Measurements from ENCODE around the gene PAX5.

Gene PAX5

GRCh38 chr9:36964791-36965190 is 69.3 kb downstream of the PAX5 start:
- Histone ChIP-seq H3K4me1 (ENCODE audit: low read depth, poor library complexity, severe bottlenecking) (no peaks in the 10 kb centered on the region), H3K9ac (no peak overlapping the region), H3K79me2 (ENCODE audit: insufficient read depth, low read depth) (no peaks in the 10 kb centered on the region), H3K36me3 (ENCODE audit: insufficient read depth) (no peaks in the 10 kb centered on the region), H4K20me1 (ENCODE audit: insufficient read depth) (no peaks in the 10 kb centered on the region), H2AFZ (ENCODE audit: low read depth) (no peak overlapping the region), H3K4me3 (IDR thresholded peaks at IDR 0.05; ENCODE audit: insufficient read depth, low read depth, low read length) (no peak overlapping the region), H3K4me2 (no peak overlapping the region), H3K27ac (no peak overlapping the region), H3K27me3 (ENCODE audit: insufficient read depth, low read depth) (no peaks in the 10 kb centered on the region)
- TF ChIP-seq, protein P1, sequence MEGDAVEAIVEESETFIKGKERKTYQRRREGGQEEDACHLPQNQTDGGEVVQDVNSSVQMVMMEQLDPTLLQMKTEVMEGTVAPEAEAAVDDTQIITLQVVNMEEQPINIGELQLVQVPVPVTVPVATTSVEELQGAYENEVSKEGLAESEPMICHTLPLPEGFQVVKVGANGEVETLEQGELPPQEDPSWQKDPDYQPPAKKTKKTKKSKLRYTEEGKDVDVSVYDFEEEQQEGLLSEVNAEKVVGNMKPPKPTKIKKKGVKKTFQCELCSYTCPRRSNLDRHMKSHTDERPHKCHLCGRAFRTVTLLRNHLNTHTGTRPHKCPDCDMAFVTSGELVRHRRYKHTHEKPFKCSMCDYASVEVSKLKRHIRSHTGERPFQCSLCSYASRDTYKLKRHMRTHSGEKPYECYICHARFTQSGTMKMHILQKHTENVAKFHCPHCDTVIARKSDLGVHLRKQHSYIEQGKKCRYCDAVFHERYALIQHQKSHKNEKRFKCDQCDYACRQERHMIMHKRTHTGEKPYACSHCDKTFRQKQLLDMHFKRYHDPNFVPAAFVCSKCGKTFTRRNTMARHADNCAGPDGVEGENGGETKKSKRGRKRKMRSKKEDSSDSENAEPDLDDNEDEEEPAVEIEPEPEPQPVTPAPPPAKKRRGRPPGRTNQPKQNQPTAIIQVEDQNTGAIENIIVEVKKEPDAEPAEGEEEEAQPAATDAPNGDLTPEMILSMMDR (conservative IDR thresholded peaks at IDR 0.05; ENCODE audit: low read depth, low read length): no peak

DNA sequence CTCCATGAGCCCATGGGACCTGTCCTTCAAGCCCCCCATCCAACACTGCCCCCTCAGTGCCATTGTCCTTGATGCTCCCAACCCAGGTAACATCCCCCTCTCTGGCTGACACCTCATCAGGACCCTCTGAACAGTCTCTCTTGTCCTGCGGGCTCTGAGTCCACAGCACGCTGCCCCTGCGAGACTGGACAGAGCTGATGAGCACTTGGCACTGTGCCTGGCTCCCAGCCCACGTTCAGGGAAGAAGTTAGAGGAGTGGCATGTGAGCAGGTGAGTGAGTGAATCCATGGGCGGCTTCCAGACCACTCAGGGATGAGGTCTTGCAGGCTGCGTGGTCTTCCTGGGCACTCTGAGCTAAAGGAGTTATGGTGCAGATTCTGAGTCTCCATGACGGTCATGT is 70.7 kb downstream of the PAX5 start:
- TF ChIP-seq, protein P1 (conservative IDR thresholded peaks at IDR 0.05; ENCODE audit: low read depth, low read length): no peak
- no peaks in the 10 kb centered on the region for H3K79me2 ChIP-seq (ENCODE audit: insufficient read depth, low read depth)
- no peak overlapping the region for H2AFZ ChIP-seq (ENCODE audit: low read depth)
- H3K27ac ChIP-seq: no peak overlapping the region
- no peak overlapping the region for H3K9ac ChIP-seq
- no peaks in the 10 kb centered on the region for H3K4me1 ChIP-seq (ENCODE audit: low read depth, poor library complexity, severe bottlenecking)
- no peaks in the 10 kb centered on the region for H4K20me1 ChIP-seq (ENCODE audit: insufficient read depth)
- H3K4me2 ChIP-seq: no peak overlapping the region
- no peaks in the 10 kb centered on the region for H3K27me3 ChIP-seq (ENCODE audit: insufficient read depth, low read depth)
- H3K4me3 ChIP-seq (IDR thresholded peaks at IDR 0.05; ENCODE audit: insufficient read depth, low read depth, low read length): no peak overlapping the region
- H3K36me3 ChIP-seq (ENCODE audit: insufficient read depth): no peaks in the 10 kb centered on the region

DNA sequence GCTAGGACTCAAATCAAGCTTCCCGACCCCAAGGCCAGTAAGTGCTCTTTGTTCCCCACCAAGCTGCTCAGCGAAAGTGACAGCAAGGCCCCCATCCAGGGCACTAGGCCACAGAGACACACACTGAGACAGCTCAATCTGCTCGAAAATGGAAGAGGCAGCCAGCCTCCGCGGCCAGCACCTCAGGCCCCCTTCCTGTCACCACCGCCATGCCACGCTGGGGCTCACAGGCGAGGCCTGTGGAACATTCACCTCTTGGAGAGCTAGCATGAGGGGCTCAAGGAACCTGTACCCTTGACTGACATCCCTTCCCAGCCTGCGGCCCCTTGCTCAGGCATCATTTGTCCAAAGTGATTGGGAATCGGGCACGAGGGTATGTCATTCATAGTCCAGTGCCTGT is 71.4 kb downstream of the PAX5 start:
- no peaks in the 10 kb centered on the region for H3K27me3 ChIP-seq (ENCODE audit: insufficient read depth, low read depth)
- no peak overlapping the region for H3K9ac ChIP-seq
- no peak overlapping the region for H2AFZ ChIP-seq (ENCODE audit: low read depth)
- H3K79me2 ChIP-seq (ENCODE audit: insufficient read depth, low read depth): no peaks in the 10 kb centered on the region
- H3K4me3 ChIP-seq (IDR thresholded peaks at IDR 0.05; ENCODE audit: insufficient read depth, low read depth, low read length): no peak overlapping the region
- H3K27ac ChIP-seq: no peak overlapping the region
- no peaks in the 10 kb centered on the region for H3K36me3 ChIP-seq (ENCODE audit: insufficient read depth)
- H4K20me1 ChIP-seq (ENCODE audit: insufficient read depth): no peaks in the 10 kb centered on the region
- TF ChIP-seq, protein P1 (conservative IDR thresholded peaks at IDR 0.05; ENCODE audit: low read depth, low read length): no peak
- no peak overlapping the region for H3K4me2 ChIP-seq
- no peaks in the 10 kb centered on the region for H3K4me1 ChIP-seq (ENCODE audit: low read depth, poor library complexity, severe bottlenecking)

DNA sequence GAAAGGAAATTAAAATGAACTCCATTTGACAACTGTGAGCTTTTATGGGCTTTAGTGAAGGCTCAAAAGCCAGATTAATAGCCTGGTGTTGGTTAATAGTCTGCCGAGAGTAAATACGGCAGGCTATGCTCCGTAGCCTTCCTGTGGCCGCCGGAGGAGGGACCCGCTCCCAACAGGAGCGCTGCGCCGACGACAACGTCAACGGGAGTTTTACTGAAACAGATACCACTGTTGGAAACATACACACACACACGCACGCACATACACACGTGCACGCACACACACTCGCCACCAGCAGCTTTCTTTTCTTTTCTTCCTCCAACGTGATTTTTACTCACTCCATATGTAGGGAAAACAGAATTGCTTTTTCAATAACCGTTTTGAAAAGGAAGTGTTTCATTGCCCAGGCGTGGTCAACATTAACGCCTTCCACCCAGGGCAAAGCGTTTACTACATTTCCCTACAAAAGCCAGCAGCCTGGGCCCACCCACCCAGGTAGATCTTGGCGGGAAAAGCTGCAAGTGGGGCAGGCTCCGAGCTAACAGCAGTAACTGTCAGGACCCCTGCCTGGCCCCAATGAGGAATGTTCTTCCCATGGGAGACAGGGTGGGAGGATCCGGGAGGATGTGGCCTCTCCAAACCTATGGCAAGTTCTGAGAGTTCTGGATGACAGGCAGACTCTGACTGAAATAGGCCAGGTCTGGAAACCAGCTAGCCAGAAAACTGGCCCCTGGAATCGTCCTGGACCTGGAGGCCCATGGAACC is 72.3 kb downstream of the PAX5 start:
- Histone ChIP-seq H3K9ac (no peak overlapping the region), H3K79me2 (ENCODE audit: insufficient read depth, low read depth) (no peaks in the 10 kb centered on the region), H3K36me3 (ENCODE audit: insufficient read depth) (no peaks in the 10 kb centered on the region), H3K27me3 (ENCODE audit: insufficient read depth, low read depth) (no peaks in the 10 kb centered on the region), H4K20me1 (ENCODE audit: insufficient read depth) (no peaks in the 10 kb centered on the region), H3K27ac (no peak overlapping the region), H2AFZ (ENCODE audit: low read depth) (no peak overlapping the region), H3K4me2 (no peak overlapping the region), H3K4me1 (ENCODE audit: low read depth, poor library complexity, severe bottlenecking) (no peaks in the 10 kb centered on the region), H3K4me3 (IDR thresholded peaks at IDR 0.05; ENCODE audit: insufficient read depth, low read depth, low read length) (no peak overlapping the region)
- TF ChIP-seq, protein P1 (conservative IDR thresholded peaks at IDR 0.05; ENCODE audit: low read depth, low read length): no peak

All from KMS-11 (cell line).